ENCODE data around the gene PLCB4. TPM values are rescaled to one million over a fixed set of nuclear protein-coding genes. Genes with fewer than 3 reads are reported as not detected.

PLCB4 gene
- total RNA-seq, 1 donor from 2014 or later: 53.3 TPM

- DNase-seq (ENCODE audit: low read depth, low spot score): no peak
- Mint-ChIP-seq H3K9me3 (peaks cover 4% of the 10 kb centered on the region), H3K36me3 (ENCODE audit: low read depth) (peaks cover 3% of the 10 kb centered on the region), H3K4me1 (peaks cover 45% of the 10 kb centered on the region), H3K4me3 (peak overlapping the region; percentile 3), H3K27me3 (ENCODE audit: low read depth) (no peaks in the 10 kb centered on the region), H3K27ac (ENCODE audit: unreplicated experiment) (peak overlapping the region; percentile 50)
- no peak for TF ChIP-seq CTCF (conservative IDR thresholded peaks at IDR 0.05)
These were observed 116.6 kb downstream of the PLCB4 start for GRCh38 chr20:9185511-9185910.

DNA sequence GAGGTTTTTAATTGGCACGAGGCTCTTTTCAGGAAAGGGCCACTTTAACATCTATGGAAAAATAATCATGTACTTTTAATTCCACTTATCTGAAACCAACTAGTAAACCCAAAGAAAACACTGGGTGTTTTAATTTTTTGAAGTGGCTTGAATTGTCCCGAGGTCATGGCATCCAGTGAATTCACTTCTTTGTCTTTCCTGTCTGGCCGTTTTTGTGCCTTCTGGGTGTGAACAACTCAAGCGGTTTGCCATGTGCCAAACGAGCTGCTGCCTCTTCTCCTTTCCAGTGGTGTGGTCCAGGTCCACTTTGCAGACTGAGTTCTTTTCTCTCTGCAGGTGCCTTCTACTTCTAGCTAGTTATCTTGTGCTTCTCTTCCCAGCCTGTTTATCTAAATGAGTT lies 117.5 kb downstream of the PLCB4 start:
- Mint-ChIP-seq H3K27me3 (ENCODE audit: low read depth) (no peaks in the 10 kb centered on the region), H3K36me3 (ENCODE audit: low read depth) (peaks cover 3% of the 10 kb centered on the region), H3K27ac (ENCODE audit: unreplicated experiment) (peak overlapping the region; percentile 91), H3K4me1 (peaks cover 51% of the 10 kb centered on the region), H3K9me3 (peaks cover 4% of the 10 kb centered on the region), H3K4me3 (peak overlapping the region; percentile 15)
- DNase-seq (ENCODE audit: low read depth, low spot score): no peak
- no peak for TF ChIP-seq CTCF (conservative IDR thresholded peaks at IDR 0.05)

DNA sequence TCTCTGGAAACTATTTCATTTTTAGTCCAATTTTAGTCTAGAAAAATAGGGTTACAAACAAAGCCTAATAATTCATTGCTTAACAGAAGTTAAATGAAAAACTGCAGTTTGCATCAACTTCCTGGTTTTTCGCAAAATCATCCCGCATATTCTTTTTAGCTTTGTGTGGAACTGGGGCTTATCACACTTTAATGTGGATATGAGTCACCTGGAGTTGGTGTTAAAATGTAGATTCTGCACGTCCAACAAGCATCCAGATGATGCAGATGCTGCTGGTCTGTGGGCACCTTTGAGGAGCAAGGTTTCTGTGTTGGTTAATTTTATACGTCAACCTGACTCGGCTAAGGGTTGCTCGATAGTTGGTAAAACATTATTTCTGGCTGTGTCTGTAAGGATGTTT lies 126.1 kb downstream of the PLCB4 start:
- no peak for TF ChIP-seq CTCF (conservative IDR thresholded peaks at IDR 0.05)
- Mint-ChIP-seq H3K4me3 (no peak overlapping the region), H3K27ac (ENCODE audit: unreplicated experiment) (peak overlapping the region; percentile 39), H3K27me3 (ENCODE audit: low read depth) (no peaks in the 10 kb centered on the region), H3K9me3 (peaks cover 2% of the 10 kb centered on the region), H3K36me3 (ENCODE audit: low read depth) (peaks cover 13% of the 10 kb centered on the region), H3K4me1 (peaks cover 44% of the 10 kb centered on the region)
- no peak for DNase-seq (ENCODE audit: low read depth, low spot score)

DNA sequence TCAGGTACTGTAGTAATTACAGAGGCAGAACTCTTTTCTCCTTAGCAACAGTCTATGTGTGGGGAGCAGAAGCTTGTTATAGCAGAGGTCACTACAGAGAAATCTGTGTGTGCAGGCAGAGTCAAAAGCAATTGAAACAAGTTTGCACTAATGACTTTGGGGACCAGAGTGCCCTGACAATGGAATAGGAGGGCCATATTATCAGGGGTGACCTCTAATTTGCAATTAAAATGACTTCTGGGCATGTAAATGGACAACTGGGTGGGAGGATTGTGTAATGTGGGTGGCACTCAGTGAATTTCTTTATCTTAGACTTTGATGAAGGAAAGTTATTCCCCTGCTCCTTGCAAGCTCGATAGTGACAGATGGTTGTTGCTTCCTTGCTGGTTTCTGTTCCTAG lies 127.2 kb downstream of the PLCB4 start:
- H3K9me3 Mint-ChIP-seq: peaks cover 2% of the 10 kb centered on the region
- no peak overlapping the region for H3K27ac Mint-ChIP-seq (ENCODE audit: unreplicated experiment)
- no peak for DNase-seq (ENCODE audit: low read depth, low spot score)
- H3K36me3 Mint-ChIP-seq (ENCODE audit: low read depth): peaks cover 13% of the 10 kb centered on the region
- H3K4me3 Mint-ChIP-seq: no peak overlapping the region
- no peaks in the 10 kb centered on the region for H3K27me3 Mint-ChIP-seq (ENCODE audit: low read depth)
- TF ChIP-seq CTCF (conservative IDR thresholded peaks at IDR 0.05): no peak
- peaks cover 42% of the 10 kb centered on the region for H3K4me1 Mint-ChIP-seq

DNA sequence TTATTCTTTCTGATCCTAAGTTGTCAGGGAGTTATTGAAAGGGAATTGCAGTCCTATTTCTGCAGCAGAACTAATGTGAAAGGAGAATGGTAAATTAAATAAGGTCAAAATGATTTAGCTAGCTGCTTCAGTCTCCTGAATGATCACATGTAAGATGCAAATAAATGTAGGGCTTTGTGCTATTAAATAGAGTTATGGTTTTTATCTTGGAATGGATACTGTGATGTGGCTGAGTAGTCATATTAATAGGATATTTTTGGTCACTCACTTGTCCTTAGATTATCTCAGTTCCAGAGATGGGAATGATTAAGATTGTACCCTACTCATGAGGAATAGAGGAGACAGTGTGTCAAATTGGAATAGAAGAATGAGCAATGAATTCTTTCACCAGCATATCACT lies 129.6 kb downstream of the PLCB4 start:
- DNase-seq (ENCODE audit: low read depth, low spot score): no peak
- TF ChIP-seq CTCF (conservative IDR thresholded peaks at IDR 0.05): no peak
- Mint-ChIP-seq H3K4me3 (no peak overlapping the region), H3K4me1 (peaks cover 56% of the 10 kb centered on the region), H3K36me3 (ENCODE audit: low read depth) (peaks cover 13% of the 10 kb centered on the region), H3K9me3 (peaks cover 4% of the 10 kb centered on the region), H3K27ac (ENCODE audit: unreplicated experiment) (no peak overlapping the region), H3K27me3 (ENCODE audit: low read depth) (no peaks in the 10 kb centered on the region)

- Mint-ChIP-seq H3K27ac (ENCODE audit: unreplicated experiment) (no peak overlapping the region), H3K36me3 (ENCODE audit: low read depth) (peaks cover 6% of the 10 kb centered on the region), H3K4me1 (peaks cover 60% of the 10 kb centered on the region), H3K27me3 (ENCODE audit: low read depth) (no peaks in the 10 kb centered on the region), H3K9me3 (peaks cover 4% of the 10 kb centered on the region), H3K4me3 (no peak overlapping the region)
- DNase-seq (ENCODE audit: low read depth, low spot score): no peak
- no peak for TF ChIP-seq CTCF (conservative IDR thresholded peaks at IDR 0.05)
These were observed 131.3 kb downstream of the PLCB4 start for GRCh38 chr20:9200196-9200595.

Data from neural crest cell (in vitro differentiated cells).